GM12892 (cell line): Measurements from ENCODE around the gene SIM2.

Experiments
- DNase-seq: peaks from one replicate; pipeline ENCODE4 v3.0.0; 2011; ENCODE audit not compliant: insufficient read length
- FAIRE-seq: peaks from 2 replicates; lab custom pipeline; 2011; peaks lifted over from hg19 to GRCh38; lab: Jason Lieb, UNC
- POLR2A ChIP-seq: IDR thresholded peaks from 2 replicates; pipeline ENCODE4 v1.6.1; 2011; ENCODE audit warnings: low read depth, low read length, control low read depth
- POLR2AphosphoS5 ChIP-seq: IDR thresholded peaks from 2 replicates; pipeline ENCODE4 v1.6.1; 2011; ENCODE audit warnings: low read depth, low read length, control low read depth
- TAF1 ChIP-seq: IDR thresholded peaks from 2 replicates; pipeline ENCODE4 v1.6.1; 2011; ENCODE audit warnings: low read depth, mild to moderate bottlenecking, control low read depth, low read length, borderline replicate concordance

Gene SIM2

GRCh38 chr21:36783612-36784374 lies 84.9 kb downstream of the SIM2 start:
- DNase-seq = no peak
- TF ChIP-seq POLR2A = no peak
- no peak for TF ChIP-seq POLR2AphosphoS5
- no peak for TF ChIP-seq TAF1
- FAIRE-seq = no peak

- no peak for FAIRE-seq
- TF ChIP-seq POLR2AphosphoS5 = no peak
- no peak for TF ChIP-seq TAF1
- no peak for TF ChIP-seq POLR2A
- DNase-seq = no peak
Observed at GRCh38 chr21:36784947-36785346, 86.0 kb downstream of the SIM2 start.

GRCh38 chr21:36785615-36786014 lies 86.7 kb downstream of the SIM2 start:
- TF ChIP-seq TAF1 = no peak
- no peak for TF ChIP-seq POLR2A
- no peak for TF ChIP-seq POLR2AphosphoS5
- no peak for FAIRE-seq

GRCh38 chr21:36786186-36786585 lies 87.3 kb downstream of the SIM2 start:
- no peak for FAIRE-seq
- no peak for DNase-seq
- TF ChIP-seq POLR2AphosphoS5 (no peak), TAF1 (no peak), POLR2A (no peak)

More at GRCh38 chr21:36785615-36786014, 86.7 kb downstream of the SIM2 start:
- DNase-seq = no peak

- FAIRE-seq (no peak), DNase-seq (no peak)
Observed at GRCh38 chr21:36788120-36788638, 89.3 kb downstream of the SIM2 start.

GRCh38 chr21:36790616-36791015 lies 91.7 kb downstream of the SIM2 start:
- DNase-seq (no peak), FAIRE-seq (no peak)
- TF ChIP-seq TAF1 (no peak), POLR2A (no peak)

More at GRCh38 chr21:36788120-36788638, 89.3 kb downstream of the SIM2 start:
- TF ChIP-seq POLR2A (no peak), POLR2AphosphoS5 (no peak), TAF1 (no peak)

GRCh38 chr21:36791180-36791579 lies 92.3 kb downstream of the SIM2 start:
- FAIRE-seq (no peak), DNase-seq (no peak)
- TF ChIP-seq POLR2AphosphoS5 = no peak
- TF ChIP-seq TAF1 = no peak
- no peak for TF ChIP-seq POLR2A

GRCh38 chr21:36791695-36792470 lies 93.0 kb downstream of the SIM2 start:
- DNase-seq (no peak), FAIRE-seq (no peak)
- TF ChIP-seq POLR2A = no peak
- no peak for TF ChIP-seq TAF1
- TF ChIP-seq POLR2AphosphoS5 = no peak

- no peak for TF ChIP-seq POLR2A
- no peak for TF ChIP-seq TAF1
- no peak for TF ChIP-seq POLR2AphosphoS5
- DNase-seq = no peak
- no peak for FAIRE-seq
Observed at GRCh38 chr21:36792505-36792967, 93.6 kb downstream of the SIM2 start.

GRCh38 chr21:36796070-36796469 lies 97.2 kb downstream of the SIM2 start:
- TF ChIP-seq POLR2A (no peak), POLR2AphosphoS5 (no peak), TAF1 (no peak)
- no peak for DNase-seq
- no peak for FAIRE-seq

- no peak for TF ChIP-seq POLR2A
- no peak for TF ChIP-seq POLR2AphosphoS5
- no peak for TF ChIP-seq TAF1
- DNase-seq (no peak), FAIRE-seq (no peak)
Observed at GRCh38 chr21:36798491-36798890, 99.6 kb downstream of the SIM2 start.
